NCI-H2029 (cell line): ENCODE measurements around the gene DAPP1.

Source experiments
- DNase-seq: peaks from one replicate; lab custom pipeline; 2025; lab: John Stamatoyannopoulos, UW

Gene DAPP1

DNA sequence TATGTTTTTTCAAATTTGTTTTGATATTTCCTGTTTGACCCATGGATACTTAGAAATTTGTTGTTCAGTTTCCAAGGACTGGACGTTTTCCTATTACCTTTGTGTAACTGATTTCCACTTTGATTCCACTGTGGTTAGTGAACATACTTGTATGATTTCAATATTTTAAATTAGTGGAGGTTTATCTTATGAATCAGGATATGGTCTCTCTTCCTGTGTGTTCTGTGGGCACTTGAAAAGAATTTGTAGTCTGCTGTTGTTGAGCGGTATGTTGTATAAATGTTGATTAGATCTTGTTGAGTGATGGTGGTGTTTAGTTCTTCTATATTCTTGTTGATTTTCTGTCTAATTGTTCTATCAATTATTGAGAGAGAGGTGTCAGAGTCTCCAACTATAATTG lies 98.8 kb downstream of the DAPP1 start:
- DNase-seq: no peak

DNA sequence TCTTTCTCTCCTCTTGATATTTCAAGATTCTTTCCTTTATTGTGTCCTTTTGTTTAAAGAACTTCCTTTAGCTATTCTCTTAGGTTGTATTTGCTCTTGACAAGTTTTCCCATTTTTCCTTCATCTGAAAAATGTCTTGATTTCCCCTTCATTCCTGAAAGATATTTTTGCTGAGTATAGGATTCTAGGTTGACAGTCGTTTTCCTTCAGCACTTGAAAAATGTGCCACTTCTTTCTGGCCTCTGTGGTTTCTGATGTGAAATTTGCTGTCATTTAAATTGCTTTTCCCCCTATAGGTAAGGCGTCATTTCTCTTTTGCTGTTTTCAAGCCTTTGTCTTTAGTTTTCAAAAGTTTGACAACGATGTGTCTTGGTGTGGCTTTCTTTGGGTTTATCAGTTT lies 100.9 kb downstream of the DAPP1 start:
- DNase-seq: no peak

DNA sequence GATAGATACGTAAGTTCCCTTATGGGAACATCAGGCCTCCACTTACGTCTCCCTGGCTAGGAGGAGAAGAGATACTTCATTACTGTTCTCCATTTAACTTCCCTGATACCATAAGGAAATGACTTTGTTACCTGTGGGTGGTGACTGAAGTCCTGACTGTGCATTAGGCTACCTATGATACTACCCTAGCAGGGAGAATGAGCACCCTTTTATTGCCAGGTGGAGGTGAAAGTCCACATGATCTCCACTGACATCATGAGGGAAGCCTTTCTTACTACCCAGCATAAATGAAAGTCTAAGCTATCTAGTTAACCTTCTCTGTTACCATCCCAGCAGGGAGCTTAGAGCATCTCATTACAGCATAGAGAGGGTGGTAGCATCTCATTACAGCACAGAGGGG lies 102.0 kb downstream of the DAPP1 start:
- no peak for DNase-seq
